ENCODE measurements around the gene SRBD1.

The SRBD1 gene

DNA sequence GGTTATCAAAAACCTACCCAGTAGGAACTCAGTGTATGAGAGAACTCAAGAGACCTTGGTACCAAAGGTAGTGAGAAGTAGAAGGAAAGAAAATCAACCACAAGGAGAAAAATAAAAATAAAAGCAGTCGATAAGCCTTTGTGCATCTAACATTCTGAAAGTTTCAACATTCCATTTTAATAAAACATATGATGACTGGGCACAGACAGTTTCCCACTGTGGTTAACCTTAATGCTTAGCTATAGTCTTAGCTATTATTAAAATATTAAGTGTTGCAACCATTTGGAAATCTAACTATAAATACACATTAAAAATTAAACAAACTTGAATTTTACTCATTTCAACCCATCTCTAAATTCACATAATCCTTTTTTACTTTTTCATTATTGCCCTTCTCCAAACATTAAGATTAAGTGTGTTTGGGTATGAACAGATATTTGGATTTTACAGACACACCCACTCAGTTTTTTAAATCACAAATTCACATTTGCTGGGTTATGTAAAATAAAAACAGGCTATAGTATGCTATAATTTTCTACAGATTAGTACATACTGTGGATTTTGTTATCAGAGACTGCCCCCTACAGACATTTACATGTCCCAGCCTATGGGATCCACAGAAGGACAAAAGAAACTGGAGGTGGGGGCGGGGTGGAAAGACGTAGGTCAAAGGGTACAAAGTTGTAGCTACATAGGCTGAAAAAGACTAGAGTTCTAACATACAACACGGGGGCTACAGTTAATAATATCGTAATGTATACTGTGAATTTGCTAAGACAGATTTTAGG is 32.8 kb downstream of the SRBD1 start:
- Histone ChIP-seq H3K36me3 (ENCODE audit: control insufficient read depth, insufficient read depth, low read length) (no peaks in the 10 kb centered on the region), H3K27ac (ENCODE audit: low read depth, low read length) (no peak overlapping the region), H3K4me3 (ENCODE audit: low read length) (no peak overlapping the region), H3K4me1 (ENCODE audit: control insufficient read depth, insufficient read depth, low read length) (no peaks in the 10 kb centered on the region), H3K9ac (ENCODE audit: low read length) (no peak overlapping the region), H3K27me3 (ENCODE audit: control insufficient read depth, insufficient read depth, low read length) (no peaks in the 10 kb centered on the region)

DNA sequence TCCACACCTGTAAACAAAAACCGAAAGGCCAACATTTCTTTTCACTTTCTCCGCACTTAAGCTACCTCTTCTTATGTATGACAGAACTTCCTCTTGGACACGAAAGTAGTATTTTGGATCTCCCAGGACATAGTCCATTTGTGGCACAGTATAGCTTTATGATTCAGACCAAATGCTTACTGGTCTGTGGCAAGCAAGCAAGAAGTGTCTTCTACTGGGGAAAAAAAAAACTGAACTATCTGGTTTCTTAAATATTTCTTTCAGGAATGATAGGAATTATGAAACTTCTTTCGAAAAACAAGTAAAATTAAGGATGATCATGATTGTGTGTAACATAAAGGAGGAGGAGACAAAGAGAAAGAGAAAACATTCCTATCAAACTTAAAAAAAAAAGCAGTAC is 33.6 kb downstream of the SRBD1 start:
- Histone ChIP-seq H3K27me3 (ENCODE audit: control insufficient read depth, insufficient read depth, low read length) (no peaks in the 10 kb centered on the region), H3K27ac (ENCODE audit: low read depth, low read length) (no peak overlapping the region), H3K36me3 (ENCODE audit: control insufficient read depth, insufficient read depth, low read length) (no peaks in the 10 kb centered on the region), H3K4me3 (ENCODE audit: low read length) (no peak overlapping the region), H3K4me1 (ENCODE audit: control insufficient read depth, insufficient read depth, low read length) (no peaks in the 10 kb centered on the region), H3K9ac (ENCODE audit: low read length) (no peak overlapping the region)

DNA sequence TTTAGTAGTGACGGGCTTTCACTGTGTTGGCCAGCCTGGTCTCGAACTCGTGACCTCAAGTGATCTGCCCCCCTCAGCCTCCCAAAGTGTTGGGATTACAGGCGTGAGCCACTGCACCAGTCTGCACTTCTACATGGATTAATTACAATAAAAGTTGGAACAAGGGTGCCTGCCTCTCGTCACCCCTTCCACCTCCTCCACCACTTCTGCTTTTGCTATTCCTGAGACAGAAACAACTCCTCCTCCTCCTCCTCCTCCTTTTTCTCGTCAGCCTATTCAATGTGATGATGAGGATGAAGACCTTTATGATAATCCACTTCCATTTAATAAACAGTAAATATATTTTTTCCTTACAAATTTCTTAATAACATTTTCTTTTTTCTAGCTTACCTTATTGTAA is 35.2 kb downstream of the SRBD1 start:
- Histone ChIP-seq H3K36me3 (ENCODE audit: control insufficient read depth, insufficient read depth, low read length) (no peaks in the 10 kb centered on the region), H3K27me3 (ENCODE audit: control insufficient read depth, insufficient read depth, low read length) (no peaks in the 10 kb centered on the region), H3K27ac (ENCODE audit: low read depth, low read length) (no peak overlapping the region), H3K4me3 (ENCODE audit: low read length) (no peak overlapping the region), H3K9ac (ENCODE audit: low read length) (no peak overlapping the region), H3K4me1 (ENCODE audit: control insufficient read depth, insufficient read depth, low read length) (no peaks in the 10 kb centered on the region)

DNA sequence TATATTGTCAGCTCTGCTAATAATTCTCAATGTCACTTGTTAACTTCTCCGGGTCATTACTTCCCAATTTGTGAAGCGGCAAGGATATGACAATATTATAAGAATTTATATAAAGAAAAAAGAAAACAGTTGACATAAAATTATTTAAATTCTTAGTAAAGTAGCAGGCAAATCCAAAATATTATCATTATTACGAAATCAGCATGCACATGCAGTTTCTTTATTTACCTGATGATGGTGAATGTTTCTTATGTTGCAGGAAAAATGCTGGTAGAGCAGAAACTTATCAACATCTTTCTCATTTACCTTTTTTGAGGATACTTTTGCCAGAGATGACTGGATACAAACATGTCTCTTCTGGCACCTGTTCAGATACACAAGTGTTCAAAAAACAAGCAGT is 38.1 kb downstream of the SRBD1 start:
- Histone ChIP-seq H3K27ac (ENCODE audit: low read depth, low read length) (no peak overlapping the region), H3K4me1 (ENCODE audit: control insufficient read depth, insufficient read depth, low read length) (no peaks in the 10 kb centered on the region), H3K4me3 (ENCODE audit: low read length) (no peak overlapping the region), H3K9ac (ENCODE audit: low read length) (no peak overlapping the region), H3K27me3 (ENCODE audit: control insufficient read depth, insufficient read depth, low read length) (no peaks in the 10 kb centered on the region), H3K36me3 (ENCODE audit: control insufficient read depth, insufficient read depth, low read length) (no peaks in the 10 kb centered on the region)

DNA sequence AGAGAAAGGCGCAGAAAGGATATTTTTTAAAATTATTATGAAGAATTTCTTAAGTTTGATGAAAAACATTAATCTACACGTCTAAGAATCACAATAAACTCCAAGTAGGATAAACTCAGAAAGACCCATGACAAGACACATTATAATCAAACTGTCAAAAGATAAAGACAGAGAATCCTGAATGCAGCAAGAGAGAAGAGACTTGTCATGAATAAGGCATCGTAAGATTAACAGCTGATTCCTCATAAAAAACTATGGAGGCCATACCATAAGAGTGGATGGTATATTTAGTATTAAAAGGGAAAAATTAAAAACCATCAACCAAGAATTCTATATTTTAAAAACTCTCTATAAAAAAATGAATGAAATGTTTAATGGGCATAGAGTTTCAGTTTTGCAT is 39.1 kb downstream of the SRBD1 start:
- no peak overlapping the region for H3K9ac ChIP-seq (ENCODE audit: low read length)
- no peaks in the 10 kb centered on the region for H3K36me3 ChIP-seq (ENCODE audit: control insufficient read depth, insufficient read depth, low read length)
- H3K27ac ChIP-seq (ENCODE audit: low read depth, low read length): no peak overlapping the region
- no peaks in the 10 kb centered on the region for H3K27me3 ChIP-seq (ENCODE audit: control insufficient read depth, insufficient read depth, low read length)
- H3K4me1 ChIP-seq (ENCODE audit: control insufficient read depth, insufficient read depth, low read length): no peaks in the 10 kb centered on the region
- no peak overlapping the region for H3K4me3 ChIP-seq (ENCODE audit: low read length)

DNA sequence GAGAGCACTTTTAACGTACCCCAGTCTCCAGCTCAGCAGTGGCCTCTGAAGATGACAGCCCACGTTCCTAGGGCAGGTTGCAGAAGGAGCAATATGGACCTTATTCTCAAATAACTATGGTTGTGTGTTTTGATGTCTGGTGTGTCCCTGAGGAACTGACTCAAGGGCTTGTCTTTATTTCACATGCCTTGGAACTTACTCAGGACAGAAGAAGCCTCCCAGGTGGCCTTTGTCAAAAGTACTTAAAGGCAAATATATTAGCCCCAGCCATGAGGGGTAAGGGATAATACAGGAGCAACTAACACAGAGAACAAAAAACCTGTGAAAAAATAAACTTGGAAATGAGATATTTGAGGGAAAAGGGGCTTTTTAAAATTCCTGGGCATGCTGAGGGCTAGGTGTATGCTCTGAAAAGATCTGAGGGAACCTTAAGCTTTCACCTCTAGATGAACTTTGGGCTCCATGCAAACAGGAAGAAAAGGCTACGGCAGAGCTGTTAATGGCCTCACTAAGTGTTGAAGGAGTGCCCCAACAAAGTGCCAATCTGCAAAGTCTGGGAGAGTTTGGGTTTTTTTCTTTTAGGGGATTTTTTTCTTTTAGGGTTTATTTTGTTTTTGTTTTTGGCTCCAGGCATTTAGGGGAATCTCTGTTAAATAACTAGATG is 40.3 kb downstream of the SRBD1 start:
- Histone ChIP-seq H3K27ac (ENCODE audit: low read depth, low read length) (no peak overlapping the region), H3K27me3 (ENCODE audit: control insufficient read depth, insufficient read depth, low read length) (no peaks in the 10 kb centered on the region), H3K4me3 (ENCODE audit: low read length) (no peak overlapping the region)

DNA sequence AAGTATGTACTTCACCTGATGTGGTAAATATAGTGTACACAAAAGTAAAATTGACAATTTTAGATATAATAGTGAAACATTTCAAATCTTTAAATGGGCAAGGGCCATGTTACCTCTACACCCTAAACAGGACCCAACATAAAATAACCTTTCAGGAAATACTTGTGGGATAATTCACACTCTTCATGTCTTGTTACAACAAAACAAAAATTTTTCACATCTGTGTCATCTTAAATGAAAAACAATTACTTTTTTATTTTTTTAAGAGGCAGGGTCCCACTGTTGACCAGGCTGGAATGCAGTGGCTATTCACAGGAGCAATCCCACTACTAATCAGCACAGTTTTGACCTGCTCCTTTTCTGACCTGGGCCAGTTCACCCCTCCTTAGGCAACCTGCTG is 42.1 kb downstream of the SRBD1 start:
- Histone ChIP-seq H3K27me3 (ENCODE audit: control insufficient read depth, insufficient read depth, low read length) (no peaks in the 10 kb centered on the region), H3K36me3 (ENCODE audit: control insufficient read depth, insufficient read depth, low read length) (no peaks in the 10 kb centered on the region), H3K4me1 (ENCODE audit: control insufficient read depth, insufficient read depth, low read length) (no peaks in the 10 kb centered on the region), H3K9ac (ENCODE audit: low read length) (no peak overlapping the region), H3K4me3 (ENCODE audit: low read length) (no peak overlapping the region), H3K27ac (ENCODE audit: low read depth, low read length) (no peak overlapping the region)

More for the DNA sequence above, 40.3 kb downstream of the SRBD1 start:
- Histone ChIP-seq H3K4me1 (ENCODE audit: control insufficient read depth, insufficient read depth, low read length) (no peaks in the 10 kb centered on the region), H3K9ac (ENCODE audit: low read length) (no peak overlapping the region), H3K36me3 (ENCODE audit: control insufficient read depth, insufficient read depth, low read length) (no peaks in the 10 kb centered on the region)

DNA sequence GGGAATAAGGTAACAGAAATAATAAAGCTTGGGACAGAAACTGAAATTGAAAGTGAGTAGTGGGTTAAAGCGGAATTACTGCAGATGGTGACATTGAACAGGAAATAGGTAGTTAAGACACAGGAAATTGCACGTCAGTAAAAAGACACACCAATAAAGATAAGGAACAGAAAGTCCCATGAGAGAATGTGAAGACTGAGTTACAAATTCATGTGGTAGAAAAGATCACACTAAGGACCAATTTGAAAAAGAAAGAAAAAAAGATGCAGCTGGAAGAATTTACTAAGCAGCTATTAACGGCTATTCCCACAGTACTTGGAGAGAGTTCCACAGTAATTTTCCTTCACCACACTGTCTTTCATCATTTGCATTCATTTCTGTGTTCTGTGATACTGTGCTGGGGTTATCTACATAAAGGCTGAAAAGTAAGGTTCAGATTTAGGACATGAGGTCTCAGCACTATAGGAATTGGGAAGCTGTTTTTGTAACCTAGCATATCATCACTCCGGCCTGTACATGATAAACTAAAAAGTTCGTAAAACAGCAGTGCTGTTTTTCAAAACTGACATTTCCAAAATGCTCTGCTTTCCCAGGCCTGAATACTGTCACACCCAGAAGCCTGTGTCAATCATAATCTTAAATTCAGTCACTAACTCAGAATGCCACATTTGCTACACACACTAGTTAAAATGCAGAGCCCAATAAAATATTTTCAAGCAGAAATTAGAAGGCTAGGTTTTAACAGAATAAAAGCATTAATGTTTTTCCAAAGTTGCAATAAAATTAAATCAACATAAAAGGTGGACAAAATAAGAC is 42.9 kb downstream of the SRBD1 start:
- Histone ChIP-seq H3K4me1 (ENCODE audit: control insufficient read depth, insufficient read depth, low read length) (no peaks in the 10 kb centered on the region), H3K27ac (ENCODE audit: low read depth, low read length) (no peak overlapping the region), H3K36me3 (ENCODE audit: control insufficient read depth, insufficient read depth, low read length) (no peaks in the 10 kb centered on the region), H3K4me3 (ENCODE audit: low read length) (peak overlapping the region; percentile 36), H3K9ac (ENCODE audit: low read length) (no peak overlapping the region), H3K27me3 (ENCODE audit: control insufficient read depth, insufficient read depth, low read length) (no peaks in the 10 kb centered on the region)

DNA sequence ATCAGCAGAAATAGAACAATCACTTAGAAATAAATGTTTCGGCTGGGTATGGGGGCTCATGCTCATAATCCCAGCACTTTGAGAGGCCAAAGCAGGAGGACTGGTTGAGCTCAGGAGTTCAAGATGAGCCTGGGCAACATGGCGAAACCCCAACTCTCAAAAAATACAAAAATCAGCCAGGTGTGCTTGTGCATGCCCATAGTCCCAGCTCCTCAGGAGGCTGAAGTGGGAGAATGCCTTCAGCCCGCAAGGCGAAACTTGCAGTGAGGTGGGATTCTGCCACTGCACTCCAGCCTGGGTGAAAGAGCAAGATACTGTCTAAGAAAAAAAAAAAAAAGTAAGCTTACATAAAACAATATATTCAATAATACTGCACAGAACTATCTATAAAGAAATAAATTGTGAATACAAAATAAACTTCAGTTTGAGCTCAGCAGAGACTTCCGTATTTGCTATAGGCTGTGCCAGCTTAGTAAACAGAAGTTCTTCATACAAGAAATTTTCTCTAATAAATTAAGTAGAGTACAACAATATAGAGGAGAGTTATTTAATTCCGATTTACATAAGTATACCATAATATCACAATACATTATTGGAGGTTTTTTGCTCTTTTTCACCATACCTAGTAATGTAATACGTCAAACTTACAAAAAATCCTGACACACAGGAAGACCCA is 43.6 kb downstream of the SRBD1 start:
- Histone ChIP-seq H3K36me3 (ENCODE audit: control insufficient read depth, insufficient read depth, low read length) (no peaks in the 10 kb centered on the region), H3K4me1 (ENCODE audit: control insufficient read depth, insufficient read depth, low read length) (no peaks in the 10 kb centered on the region), H3K27ac (ENCODE audit: low read depth, low read length) (no peak overlapping the region), H3K4me3 (ENCODE audit: low read length) (peak overlapping the region; percentile 36), H3K9ac (ENCODE audit: low read length) (no peak overlapping the region), H3K27me3 (ENCODE audit: control insufficient read depth, insufficient read depth, low read length) (no peaks in the 10 kb centered on the region)

DNA sequence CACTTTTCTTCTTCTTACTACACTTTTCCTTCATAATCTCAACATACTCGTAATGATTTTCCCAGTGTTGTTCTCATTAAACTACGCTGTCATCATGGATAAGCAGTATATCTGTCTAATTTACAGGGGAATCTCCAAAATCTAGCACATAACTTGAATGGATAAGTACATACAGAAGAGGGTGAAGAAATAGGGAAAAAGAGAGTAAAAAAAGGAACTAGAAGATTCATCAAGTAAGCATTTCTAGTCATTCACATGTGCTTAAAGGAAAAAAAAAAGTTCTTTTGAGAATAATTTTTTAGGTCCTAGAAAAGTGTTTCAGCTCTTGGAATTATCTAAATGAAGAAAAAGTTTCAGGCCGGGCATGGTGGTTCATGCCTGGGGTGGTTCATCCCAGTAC is 51.6 kb downstream of the SRBD1 start:
- Histone ChIP-seq H3K27ac (ENCODE audit: low read depth, low read length) (no peak overlapping the region), H3K27me3 (ENCODE audit: control insufficient read depth, insufficient read depth, low read length) (no peaks in the 10 kb centered on the region), H3K36me3 (ENCODE audit: control insufficient read depth, insufficient read depth, low read length) (peaks cover 3% of the 10 kb centered on the region), H3K9ac (ENCODE audit: low read length) (no peak overlapping the region), H3K4me1 (ENCODE audit: control insufficient read depth, insufficient read depth, low read length) (no peaks in the 10 kb centered on the region), H3K4me3 (ENCODE audit: low read length) (no peak overlapping the region)

DNA sequence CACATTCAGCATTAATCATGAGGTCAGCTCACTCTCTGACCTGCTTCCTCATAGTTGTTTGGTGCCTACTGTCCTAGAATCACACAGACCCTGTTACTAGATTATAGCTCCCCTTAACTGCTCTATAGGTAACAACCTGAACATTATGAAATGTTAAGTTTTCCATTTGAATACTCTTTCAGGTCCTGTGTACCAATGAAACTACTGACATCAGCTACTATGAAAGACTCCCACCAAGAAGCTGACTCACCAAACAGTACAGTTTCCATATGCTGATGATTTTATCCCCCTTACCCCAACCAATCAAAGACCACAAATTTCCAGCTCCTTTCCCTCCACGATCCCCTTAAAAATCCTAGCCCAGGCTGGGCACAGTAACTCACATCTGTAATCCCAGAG is 56.3 kb downstream of the SRBD1 start:
- Histone ChIP-seq H3K36me3 (ENCODE audit: control insufficient read depth, insufficient read depth, low read length) (peaks cover 3% of the 10 kb centered on the region), H3K27me3 (ENCODE audit: control insufficient read depth, insufficient read depth, low read length) (no peaks in the 10 kb centered on the region), H3K9ac (ENCODE audit: low read length) (no peak overlapping the region), H3K4me1 (ENCODE audit: control insufficient read depth, insufficient read depth, low read length) (no peaks in the 10 kb centered on the region), H3K27ac (ENCODE audit: low read depth, low read length) (no peak overlapping the region), H3K4me3 (ENCODE audit: low read length) (no peak overlapping the region)

DNA sequence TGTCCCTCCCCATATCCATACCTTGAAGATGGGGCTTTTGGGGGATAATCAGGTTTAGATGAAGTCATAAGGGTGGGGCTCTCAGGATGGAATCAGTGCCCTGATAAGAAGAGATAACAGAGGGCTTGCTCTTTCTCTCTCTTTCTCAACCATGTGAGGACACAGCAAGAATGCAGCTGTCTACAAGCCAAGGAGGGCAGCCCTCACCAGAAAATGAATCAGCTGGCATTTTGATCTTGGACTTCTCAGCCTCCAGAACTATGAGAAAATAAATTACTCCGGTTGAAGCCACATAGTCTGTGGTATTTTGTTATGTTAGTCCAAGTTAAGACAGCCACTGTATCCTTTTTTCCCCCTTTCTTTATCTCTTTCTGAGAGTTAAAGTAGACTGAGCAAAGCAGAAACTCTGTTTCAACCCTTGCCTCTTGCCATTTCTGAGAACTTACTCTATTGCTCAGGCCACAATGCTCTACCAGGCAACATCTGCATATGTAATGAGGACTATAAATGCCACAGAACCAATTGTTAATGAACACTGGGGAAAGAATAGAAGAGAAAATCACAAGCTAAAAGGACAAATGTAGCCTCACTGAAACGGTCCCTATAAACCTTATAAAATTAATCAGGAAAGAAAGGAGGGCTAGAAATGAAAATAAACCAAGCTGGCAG is 56.9 kb downstream of the SRBD1 start:
- Histone ChIP-seq H3K4me3 (ENCODE audit: low read length) (no peak overlapping the region), H3K9ac (ENCODE audit: low read length) (no peak overlapping the region), H3K27me3 (ENCODE audit: control insufficient read depth, insufficient read depth, low read length) (no peaks in the 10 kb centered on the region), H3K4me1 (ENCODE audit: control insufficient read depth, insufficient read depth, low read length) (no peaks in the 10 kb centered on the region), H3K36me3 (ENCODE audit: control insufficient read depth, insufficient read depth, low read length) (peaks cover 3% of the 10 kb centered on the region), H3K27ac (ENCODE audit: low read depth, low read length) (no peak overlapping the region)
